ENCODE measurements around the gene NRBP1.
A peak's percentile ranks its signal among the peaks of the same experiment; 100 is the strongest.

The NRBP1 gene

GRCh38 chr2:27451095-27451494, 22.7 kb downstream of the NRBP1 start:
- no peak overlapping the region for H3K27ac ChIP-seq (ENCODE audit: low read length)
- H3K9me3 ChIP-seq (ENCODE audit: control insufficient read depth, low read depth, low read length): no peaks in the 10 kb centered on the region
- H3K4me3 ChIP-seq (ENCODE audit: low read length): no peak overlapping the region
- H3K4me1 ChIP-seq (ENCODE audit: control insufficient read depth, low read depth, low read length): no peaks in the 10 kb centered on the region
- H3K27me3 ChIP-seq (ENCODE audit: control insufficient read depth, insufficient read depth, low read length): no peaks in the 10 kb centered on the region
- H3K36me3 ChIP-seq (ENCODE audit: control insufficient read depth, low read depth, low read length): peaks cover 7% of the 10 kb centered on the region
- H3K9ac ChIP-seq (ENCODE audit: low read length): no peak overlapping the region

GRCh38 chr2:27453968-27454367, 25.5 kb downstream of the NRBP1 start:
- no peak overlapping the region for H3K27ac ChIP-seq (ENCODE audit: low read length)
- H3K4me1 ChIP-seq (ENCODE audit: control insufficient read depth, low read depth, low read length): no peaks in the 10 kb centered on the region
- H3K27me3 ChIP-seq (ENCODE audit: control insufficient read depth, insufficient read depth, low read length): no peaks in the 10 kb centered on the region
- no peak overlapping the region for H3K9ac ChIP-seq (ENCODE audit: low read length)
- no peak overlapping the region for H3K4me3 ChIP-seq (ENCODE audit: low read length)
- H3K36me3 ChIP-seq (ENCODE audit: control insufficient read depth, low read depth, low read length): peaks cover 6% of the 10 kb centered on the region
- no peaks in the 10 kb centered on the region for H3K9me3 ChIP-seq (ENCODE audit: control insufficient read depth, low read depth, low read length)

DNA sequence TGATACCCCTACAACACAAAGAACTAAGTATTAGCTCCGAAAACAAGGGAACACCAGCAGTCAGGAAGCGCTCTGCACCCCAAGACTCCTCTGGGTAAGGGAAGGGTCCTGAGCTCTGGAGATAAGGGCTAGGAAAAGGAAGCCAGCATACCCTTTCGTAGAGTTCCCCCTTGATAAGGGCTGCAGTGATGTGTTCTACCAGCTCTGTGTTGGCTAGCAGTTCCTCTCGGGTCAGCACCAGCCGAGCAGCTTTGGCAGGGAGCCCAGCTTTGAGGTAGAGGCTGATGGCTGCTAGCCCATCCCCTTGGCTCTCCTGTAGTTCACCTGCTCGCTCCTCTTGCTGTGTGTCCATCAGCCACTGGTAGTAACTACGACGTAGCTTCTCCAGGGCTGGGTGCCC, 32.7 kb downstream of the NRBP1 start:
- H3K9me3 ChIP-seq (ENCODE audit: control insufficient read depth, low read depth, low read length): no peaks in the 10 kb centered on the region
- H3K4me3 ChIP-seq (ENCODE audit: low read length): no peak overlapping the region
- no peaks in the 10 kb centered on the region for H3K27me3 ChIP-seq (ENCODE audit: control insufficient read depth, insufficient read depth, low read length)
- no peak overlapping the region for H3K27ac ChIP-seq (ENCODE audit: low read length)
- no peak overlapping the region for H3K9ac ChIP-seq (ENCODE audit: low read length)
- H3K36me3 ChIP-seq (ENCODE audit: control insufficient read depth, low read depth, low read length): peaks cover 3% of the 10 kb centered on the region
- H3K4me1 ChIP-seq (ENCODE audit: control insufficient read depth, low read depth, low read length): no peaks in the 10 kb centered on the region

- Histone ChIP-seq H3K36me3 (ENCODE audit: control insufficient read depth, low read depth, low read length) (no peaks in the 10 kb centered on the region), H3K4me1 (ENCODE audit: control insufficient read depth, low read depth, low read length) (no peaks in the 10 kb centered on the region), H3K27ac (ENCODE audit: low read length) (no peak overlapping the region)
Measured at GRCh38 chr2:27464443-27464842, 36.0 kb downstream of the NRBP1 start.

GRCh38 chr2:27471961-27472360, 43.5 kb downstream of the NRBP1 start:
- H3K9ac ChIP-seq (ENCODE audit: low read length): no peak overlapping the region
- H3K36me3 ChIP-seq (ENCODE audit: control insufficient read depth, low read depth, low read length): peaks cover 8% of the 10 kb centered on the region
- H3K4me3 ChIP-seq (ENCODE audit: low read length): no peak overlapping the region
- H3K4me1 ChIP-seq (ENCODE audit: control insufficient read depth, low read depth, low read length): no peaks in the 10 kb centered on the region
- H3K9me3 ChIP-seq (ENCODE audit: control insufficient read depth, low read depth, low read length): no peaks in the 10 kb centered on the region
- H3K27me3 ChIP-seq (ENCODE audit: control insufficient read depth, insufficient read depth, low read length): no peaks in the 10 kb centered on the region
- H3K27ac ChIP-seq (ENCODE audit: low read length): no peak overlapping the region

More at GRCh38 chr2:27464443-27464842, 36.0 kb downstream of the NRBP1 start:
- Histone ChIP-seq H3K9ac (ENCODE audit: low read length) (no peak overlapping the region), H3K4me3 (ENCODE audit: low read length) (no peak overlapping the region), H3K27me3 (ENCODE audit: control insufficient read depth, insufficient read depth, low read length) (no peaks in the 10 kb centered on the region), H3K9me3 (ENCODE audit: control insufficient read depth, low read depth, low read length) (no peaks in the 10 kb centered on the region)

DNA sequence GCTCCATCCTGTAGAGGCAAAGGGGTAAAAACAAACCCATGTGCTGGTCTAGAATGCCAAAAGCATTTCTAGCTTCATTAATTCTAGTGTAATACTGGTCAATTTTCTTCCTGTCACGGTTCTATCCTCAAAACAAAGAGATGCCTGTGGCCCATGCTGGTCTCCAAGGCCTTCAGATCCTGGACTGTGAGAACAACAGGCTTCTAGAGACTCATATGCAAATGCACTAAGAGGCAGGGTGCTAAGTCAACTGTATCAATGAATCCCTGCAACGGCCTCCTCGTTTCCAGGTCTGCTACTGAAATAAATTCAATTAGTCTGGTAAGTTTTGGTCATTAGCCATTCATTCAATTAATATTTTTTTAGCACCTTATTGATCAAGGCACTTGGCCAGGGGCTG, 57.1 kb downstream of the NRBP1 start:
- H3K9me3 ChIP-seq (ENCODE audit: control insufficient read depth, low read depth, low read length): no peaks in the 10 kb centered on the region
- H3K36me3 ChIP-seq (ENCODE audit: control insufficient read depth, low read depth, low read length): no peaks in the 10 kb centered on the region
- H3K9ac ChIP-seq (ENCODE audit: low read length): no peak overlapping the region
- H3K4me3 ChIP-seq (ENCODE audit: low read length): no peak overlapping the region
- H3K4me1 ChIP-seq (ENCODE audit: control insufficient read depth, low read depth, low read length): peaks cover 10% of the 10 kb centered on the region
- H3K27me3 ChIP-seq (ENCODE audit: control insufficient read depth, insufficient read depth, low read length): no peaks in the 10 kb centered on the region
- H3K27ac ChIP-seq (ENCODE audit: low read length): no peak overlapping the region

GRCh38 chr2:27489118-27489497, 60.7 kb downstream of the NRBP1 start:
- peak overlapping the region; percentile 90 for H3K4me3 ChIP-seq (ENCODE audit: low read length)
- peak overlapping the region; percentile 70 for H3K9ac ChIP-seq (ENCODE audit: low read length)
- H3K9me3 ChIP-seq (ENCODE audit: control insufficient read depth, low read depth, low read length): no peaks in the 10 kb centered on the region
- H3K27ac ChIP-seq (ENCODE audit: low read length): peak overlapping the region; percentile 73
- no peaks in the 10 kb centered on the region for H3K36me3 ChIP-seq (ENCODE audit: control insufficient read depth, low read depth, low read length)
- H3K27me3 ChIP-seq (ENCODE audit: control insufficient read depth, insufficient read depth, low read length): peaks cover 10% of the 10 kb centered on the region
- H3K4me1 ChIP-seq (ENCODE audit: control insufficient read depth, low read depth, low read length): peaks cover 10% of the 10 kb centered on the region

DNA sequence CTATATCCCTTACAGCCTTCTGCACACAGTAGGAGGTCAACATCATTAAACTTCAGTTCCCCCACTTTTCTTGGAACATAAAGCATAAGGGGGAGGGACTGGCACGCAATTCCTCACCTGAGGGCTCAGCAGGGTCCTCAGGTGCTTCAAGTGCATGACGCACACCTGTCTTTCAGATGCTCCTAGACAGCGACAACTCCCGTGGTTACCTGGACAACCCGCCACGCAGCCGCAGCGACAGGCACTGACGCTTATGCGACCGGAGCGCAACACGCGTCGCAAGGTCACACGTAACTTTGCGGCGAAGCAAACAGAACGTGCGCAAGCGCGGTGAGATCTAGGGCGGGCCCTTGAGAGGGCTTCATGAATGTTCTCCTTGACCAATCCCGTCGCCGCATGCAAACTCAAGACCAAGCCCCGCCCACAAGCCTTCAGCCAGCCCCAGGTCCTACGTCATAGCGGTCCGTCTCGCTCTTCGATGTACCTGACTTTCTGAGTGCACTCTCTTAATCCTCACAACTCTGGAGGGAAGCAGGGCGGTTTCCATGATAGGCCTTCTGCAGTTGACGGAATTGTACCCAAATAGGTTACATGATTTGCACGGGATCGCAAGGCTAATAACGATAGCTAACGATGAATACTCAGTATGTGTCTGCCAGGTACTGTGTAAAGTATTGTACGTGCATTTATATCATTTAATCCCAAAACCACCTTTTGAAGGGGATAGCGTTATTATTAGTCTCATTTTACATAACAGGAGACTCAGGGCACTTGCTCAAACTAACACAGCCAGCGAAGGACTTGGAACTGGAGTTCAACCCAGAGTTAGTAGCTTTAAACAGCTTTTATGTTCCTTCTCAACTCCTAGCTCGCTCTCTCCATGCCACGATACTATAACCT, 61.3 kb downstream of the NRBP1 start, which contains the start of gene IFT172:
Gene IFT172 (minus strand): TSS at position 246 of the 900 bp plus-strand sequence. CDS start 90 bp downstream, at position 156.
- H3K4me1 ChIP-seq (ENCODE audit: control insufficient read depth, low read depth, low read length): peaks cover 10% of the 10 kb centered on the region
- H3K27ac ChIP-seq (ENCODE audit: low read length): peak within 1 kb of the TSS; percentile 73
- peaks cover 16% of the 10 kb centered on the region for H3K27me3 ChIP-seq (ENCODE audit: control insufficient read depth, insufficient read depth, low read length)
- no peaks in the 10 kb centered on the region for H3K9me3 ChIP-seq (ENCODE audit: control insufficient read depth, low read depth, low read length)
- peak within 1 kb of the TSS; percentile 90 for H3K4me3 ChIP-seq (ENCODE audit: low read length)
- peak within 1 kb of the TSS; percentile 70 for H3K9ac ChIP-seq (ENCODE audit: low read length)
- no peaks in the 10 kb centered on the region for H3K36me3 ChIP-seq (ENCODE audit: control insufficient read depth, low read depth, low read length)
